ENCODE measurements around the gene ARHGAP6.
"Not testable (repeated sequence)": the region's sequence is repeated elsewhere in the genome, so short reads cannot be mapped to it uniquely, and the experiment has no call there.

GRCh38 chrX:11355944-11356343 lies 309.8 kb downstream of the ARHGAP6 start:
- not testable (repeated sequence) for TF ChIP-seq YY1 (IDR thresholded peaks at IDR 0.05; ENCODE audit: insufficient read depth, insufficient read length); SUZ12 (IDR thresholded peaks at IDR 0.05; ENCODE audit: extremely low read depth, insufficient read depth, insufficient read length); ZNF274 (IDR thresholded peaks at IDR 0.05; ENCODE audit: low read depth, low read length)
